ENCODE results near the gene GPR156. TPM values are rescaled to one million over a fixed set of nuclear protein-coding genes. Genes with fewer than 3 reads are reported as not detected.
A peak's percentile ranks its signal among the peaks of the same experiment; 100 is the strongest.

The GPR156 gene
- total RNA-seq, 4 donors from 2014 or later = 0.18 TPM; not detected in 3

DNA sequence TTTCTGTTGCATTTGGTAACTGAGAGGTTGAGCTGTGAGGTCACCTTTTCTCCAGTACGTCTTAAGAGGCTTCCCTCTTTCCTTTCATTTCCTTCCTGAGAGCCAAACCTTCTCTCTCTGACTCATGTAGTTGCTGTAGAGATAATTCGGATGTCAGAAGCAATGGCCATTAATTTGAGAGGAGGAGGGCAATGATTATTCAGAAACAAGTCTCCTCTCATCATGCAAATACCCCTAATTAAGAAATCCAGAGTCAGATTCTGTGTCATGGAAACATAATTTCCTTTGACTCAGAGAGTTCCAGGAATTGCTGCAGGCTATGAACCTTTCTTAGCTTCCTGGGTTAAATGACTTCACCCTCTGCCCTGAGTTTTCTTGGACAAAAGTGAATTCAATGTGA is 131.7 kb downstream of the GPR156 start:
- Histone ChIP-seq H3K27ac (no peak overlapping the region), H3K4me3 (no peak overlapping the region), H3K9me3 (no peaks in the 10 kb centered on the region), H3K4me1 (peaks cover 0 to under 1% of the 10 kb centered on the region in 2 donors), H3K27me3 (no peaks in the 10 kb centered on the region), H3K36me3 (no peaks in the 10 kb centered on the region)
- DNase-seq (no peak), ATAC-seq (no peak)
- TF ChIP-seq POLR2A (IDR thresholded peaks at IDR 0.05) = no peak
- TF ChIP-seq, protein P1, sequence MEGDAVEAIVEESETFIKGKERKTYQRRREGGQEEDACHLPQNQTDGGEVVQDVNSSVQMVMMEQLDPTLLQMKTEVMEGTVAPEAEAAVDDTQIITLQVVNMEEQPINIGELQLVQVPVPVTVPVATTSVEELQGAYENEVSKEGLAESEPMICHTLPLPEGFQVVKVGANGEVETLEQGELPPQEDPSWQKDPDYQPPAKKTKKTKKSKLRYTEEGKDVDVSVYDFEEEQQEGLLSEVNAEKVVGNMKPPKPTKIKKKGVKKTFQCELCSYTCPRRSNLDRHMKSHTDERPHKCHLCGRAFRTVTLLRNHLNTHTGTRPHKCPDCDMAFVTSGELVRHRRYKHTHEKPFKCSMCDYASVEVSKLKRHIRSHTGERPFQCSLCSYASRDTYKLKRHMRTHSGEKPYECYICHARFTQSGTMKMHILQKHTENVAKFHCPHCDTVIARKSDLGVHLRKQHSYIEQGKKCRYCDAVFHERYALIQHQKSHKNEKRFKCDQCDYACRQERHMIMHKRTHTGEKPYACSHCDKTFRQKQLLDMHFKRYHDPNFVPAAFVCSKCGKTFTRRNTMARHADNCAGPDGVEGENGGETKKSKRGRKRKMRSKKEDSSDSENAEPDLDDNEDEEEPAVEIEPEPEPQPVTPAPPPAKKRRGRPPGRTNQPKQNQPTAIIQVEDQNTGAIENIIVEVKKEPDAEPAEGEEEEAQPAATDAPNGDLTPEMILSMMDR (IDR thresholded peaks at IDR 0.05 in 4 of 5, conservative IDR thresholded peaks at IDR 0.05 in 1 of 5) = no peak
- intact Hi-C loops (cut with DNase I; ENCODE audit: low total_unique reads) = no loop called here
- in situ Hi-C loops (cut with MboI; ENCODE audit: low sequenced_read_pairs in 4 of 4) = no loop called here

DNA sequence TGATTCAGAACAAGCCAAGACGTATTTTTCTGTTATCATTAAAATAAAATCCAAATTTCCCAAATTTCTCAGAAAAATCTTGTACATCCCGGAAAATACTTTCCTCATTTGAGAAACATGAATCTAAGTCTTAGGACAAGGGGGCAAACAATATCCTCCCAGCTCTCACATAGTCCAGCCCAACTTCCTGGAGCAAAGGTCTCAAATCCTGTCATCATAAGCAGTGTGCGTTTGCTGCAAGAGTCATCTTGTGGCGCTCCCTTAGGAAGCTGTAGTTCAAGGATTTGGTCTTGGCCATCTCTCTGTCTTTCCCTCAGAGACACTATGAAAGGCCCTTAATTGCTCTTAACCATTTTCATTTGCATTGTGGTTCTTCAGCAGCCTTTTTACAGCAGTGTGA is 133.2 kb downstream of the GPR156 start:
- ATAC-seq (no peak), DNase-seq (no peak)
- TF ChIP-seq, protein P1 (IDR thresholded peaks at IDR 0.05 in 4 of 5, conservative IDR thresholded peaks at IDR 0.05 in 1 of 5) = no peak
- no peak for TF ChIP-seq POLR2A (IDR thresholded peaks at IDR 0.05)
- Histone ChIP-seq H3K4me1 (peaks cover 12 to 15% of the 10 kb centered on the region in 2 donors), H3K9me3 (no peaks in the 10 kb centered on the region), H3K4me3 (no peak overlapping the region), H3K27me3 (no peaks in the 10 kb centered on the region), H3K27ac (no peak overlapping the region), H3K36me3 (no peaks in the 10 kb centered on the region)
- intact Hi-C loops (cut with DNase I; ENCODE audit: low total_unique reads) = no loop called here
- in situ Hi-C loops (cut with MboI; ENCODE audit: low sequenced_read_pairs in 4 of 4) = no loop called here

GRCh38 chr3:120148187-120148949 is 136.7 kb downstream of the GPR156 start:
- in situ Hi-C loops (cut with MboI; ENCODE audit: low sequenced_read_pairs in 4 of 4) = no loop called here

DNA sequence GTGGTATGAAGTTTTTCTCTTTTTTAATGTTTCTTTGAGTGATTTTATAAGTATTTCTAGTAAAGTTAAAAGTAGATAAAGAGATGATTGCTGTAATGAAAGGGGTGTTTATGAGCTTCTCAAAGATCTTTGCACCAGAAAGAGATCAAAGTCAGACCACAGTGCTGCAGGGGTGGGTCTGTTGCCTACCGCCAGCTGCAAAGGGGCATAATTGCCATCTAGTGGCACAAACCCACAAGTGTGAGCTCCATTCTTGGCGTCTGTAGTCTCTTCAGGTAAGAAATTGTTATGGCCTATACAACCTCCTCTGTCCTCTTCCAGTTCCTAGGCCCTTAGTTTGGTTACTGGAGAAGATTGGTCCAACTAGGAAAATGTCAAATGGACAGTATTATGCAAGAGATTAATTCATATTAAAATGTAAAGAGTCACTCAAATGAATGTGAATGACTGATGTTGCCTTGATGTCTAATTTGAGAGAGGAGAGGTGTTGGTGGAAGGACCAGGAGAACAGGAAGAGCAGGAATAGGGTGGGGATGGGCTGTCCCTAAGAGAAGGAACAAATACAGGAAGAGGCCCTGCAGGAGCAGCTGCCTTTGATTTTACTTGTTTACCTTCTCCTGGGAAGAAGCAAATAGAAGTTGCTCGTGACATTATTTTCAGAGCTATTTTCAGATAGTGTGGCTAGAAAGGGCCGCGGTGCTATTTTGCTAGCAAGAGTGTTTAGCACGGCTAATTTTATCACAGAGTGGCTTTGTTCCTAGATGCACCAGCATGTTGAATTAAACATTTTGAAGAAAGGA is 137.8 kb downstream of the GPR156 start:
- in situ Hi-C loops (cut with MboI; ENCODE audit: low sequenced_read_pairs in 4 of 4) = no loop called here
- H3K9me3 ChIP-seq = no peaks in the 10 kb centered on the region
- no peaks in the 10 kb centered on the region for H3K36me3 ChIP-seq
- intact Hi-C loops (cut with DNase I; ENCODE audit: low total_unique reads) = no loop called here
- DNase-seq (no peak), ATAC-seq (peak in 1 of 2 donors; percentile 81)
- TF ChIP-seq, protein P1 (IDR thresholded peaks at IDR 0.05 in 4 of 5, conservative IDR thresholded peaks at IDR 0.05 in 1 of 5) = no peak
- no peak for TF ChIP-seq POLR2A (IDR thresholded peaks at IDR 0.05)
- no peaks in the 10 kb centered on the region for H3K27me3 ChIP-seq
- peak overlapping the region in 3 of 4 donors; percentile 20 to 60 (median 25) for H3K27ac ChIP-seq
- H3K4me1 ChIP-seq = peaks cover 12 to 17% of the 10 kb centered on the region in 2 donors
- H3K4me3 ChIP-seq = no peak overlapping the region

More at GRCh38 chr3:120148187-120148949, 136.7 kb downstream of the GPR156 start:
- intact Hi-C loops (cut with DNase I; ENCODE audit: low total_unique reads) = no loop called here
- DNase-seq (no peak), ATAC-seq (no peak)
- TF ChIP-seq, protein P1 (IDR thresholded peaks at IDR 0.05 in 4 of 5, conservative IDR thresholded peaks at IDR 0.05 in 1 of 5) = no peak
- TF ChIP-seq POLR2A (IDR thresholded peaks at IDR 0.05) = no peak
- Histone ChIP-seq H3K27me3 (no peaks in the 10 kb centered on the region), H3K4me3 (no peak overlapping the region), H3K36me3 (no peaks in the 10 kb centered on the region), H3K9me3 (no peaks in the 10 kb centered on the region), H3K4me1 (peaks cover 12 to 17% of the 10 kb centered on the region in 2 donors), H3K27ac (peak overlapping the region in 3 of 4 donors; percentile 20 to 60 (median 25))

Data from gastrocnemius medialis (tissue), 4 donors.